Measurements from ENCODE around the gene UACA.

The UACA gene

DNA sequence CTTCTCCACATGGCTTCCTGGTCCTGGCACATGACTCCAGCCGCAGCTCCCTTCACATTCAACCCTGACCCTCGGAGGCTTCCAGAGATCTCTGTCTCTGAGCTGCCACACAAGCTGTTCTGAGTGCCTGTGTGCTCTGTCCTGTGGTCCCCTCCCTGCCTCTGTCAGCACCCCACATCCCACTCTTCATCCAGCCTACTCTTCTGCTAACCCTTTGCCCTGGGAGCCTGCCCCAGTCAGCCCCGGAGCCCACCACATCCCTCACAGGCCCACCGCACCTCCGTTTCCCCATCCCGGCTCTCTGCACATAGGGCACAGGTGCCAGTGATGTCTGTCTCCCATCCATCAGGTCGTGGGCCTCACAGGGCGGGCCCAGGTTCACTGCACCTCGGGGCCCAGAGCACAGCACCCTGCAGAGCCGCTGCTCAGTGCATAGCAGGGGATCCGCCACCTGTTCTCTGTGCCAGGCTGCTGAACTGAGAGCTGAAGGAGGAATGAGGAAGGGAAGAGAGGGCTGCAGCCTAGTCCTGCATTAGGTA lies 133.6 kb downstream of the UACA start:
- DNase-seq (ENCODE audit: low spot score), result no peak
- TF ChIP-seq, protein P1, sequence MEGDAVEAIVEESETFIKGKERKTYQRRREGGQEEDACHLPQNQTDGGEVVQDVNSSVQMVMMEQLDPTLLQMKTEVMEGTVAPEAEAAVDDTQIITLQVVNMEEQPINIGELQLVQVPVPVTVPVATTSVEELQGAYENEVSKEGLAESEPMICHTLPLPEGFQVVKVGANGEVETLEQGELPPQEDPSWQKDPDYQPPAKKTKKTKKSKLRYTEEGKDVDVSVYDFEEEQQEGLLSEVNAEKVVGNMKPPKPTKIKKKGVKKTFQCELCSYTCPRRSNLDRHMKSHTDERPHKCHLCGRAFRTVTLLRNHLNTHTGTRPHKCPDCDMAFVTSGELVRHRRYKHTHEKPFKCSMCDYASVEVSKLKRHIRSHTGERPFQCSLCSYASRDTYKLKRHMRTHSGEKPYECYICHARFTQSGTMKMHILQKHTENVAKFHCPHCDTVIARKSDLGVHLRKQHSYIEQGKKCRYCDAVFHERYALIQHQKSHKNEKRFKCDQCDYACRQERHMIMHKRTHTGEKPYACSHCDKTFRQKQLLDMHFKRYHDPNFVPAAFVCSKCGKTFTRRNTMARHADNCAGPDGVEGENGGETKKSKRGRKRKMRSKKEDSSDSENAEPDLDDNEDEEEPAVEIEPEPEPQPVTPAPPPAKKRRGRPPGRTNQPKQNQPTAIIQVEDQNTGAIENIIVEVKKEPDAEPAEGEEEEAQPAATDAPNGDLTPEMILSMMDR (IDR thresholded peaks at IDR 0.05), result no peak
- H3K4me3 ChIP-seq, result no peak overlapping the region

DNA sequence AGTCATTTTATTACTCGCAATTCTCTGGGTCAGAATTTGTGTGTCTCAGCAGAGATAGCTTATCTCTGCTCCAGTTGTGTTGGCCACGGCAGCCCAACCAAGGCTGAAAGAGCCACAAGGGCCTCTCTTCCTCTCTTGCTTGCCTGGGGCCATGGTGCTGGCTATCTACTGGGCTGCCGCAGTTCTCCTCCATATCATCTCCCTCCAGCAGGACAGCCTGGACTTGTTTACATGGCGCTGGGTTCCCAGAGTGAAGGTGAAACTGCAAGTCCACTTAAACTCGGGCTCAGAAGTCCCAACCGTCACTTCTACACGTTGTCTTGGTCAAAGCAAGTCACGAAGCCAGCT lies 134.8 kb downstream of the UACA start:
- TF ChIP-seq, protein P1 (IDR thresholded peaks at IDR 0.05), result no peak
- no peak for DNase-seq (ENCODE audit: low spot score)
- Histone ChIP-seq H3K4me3 (no peak overlapping the region), H3K27ac (no peak overlapping the region)

More for the DNA sequence above, 133.6 kb downstream of the UACA start:
- H3K27ac ChIP-seq, result no peak overlapping the region

DNA sequence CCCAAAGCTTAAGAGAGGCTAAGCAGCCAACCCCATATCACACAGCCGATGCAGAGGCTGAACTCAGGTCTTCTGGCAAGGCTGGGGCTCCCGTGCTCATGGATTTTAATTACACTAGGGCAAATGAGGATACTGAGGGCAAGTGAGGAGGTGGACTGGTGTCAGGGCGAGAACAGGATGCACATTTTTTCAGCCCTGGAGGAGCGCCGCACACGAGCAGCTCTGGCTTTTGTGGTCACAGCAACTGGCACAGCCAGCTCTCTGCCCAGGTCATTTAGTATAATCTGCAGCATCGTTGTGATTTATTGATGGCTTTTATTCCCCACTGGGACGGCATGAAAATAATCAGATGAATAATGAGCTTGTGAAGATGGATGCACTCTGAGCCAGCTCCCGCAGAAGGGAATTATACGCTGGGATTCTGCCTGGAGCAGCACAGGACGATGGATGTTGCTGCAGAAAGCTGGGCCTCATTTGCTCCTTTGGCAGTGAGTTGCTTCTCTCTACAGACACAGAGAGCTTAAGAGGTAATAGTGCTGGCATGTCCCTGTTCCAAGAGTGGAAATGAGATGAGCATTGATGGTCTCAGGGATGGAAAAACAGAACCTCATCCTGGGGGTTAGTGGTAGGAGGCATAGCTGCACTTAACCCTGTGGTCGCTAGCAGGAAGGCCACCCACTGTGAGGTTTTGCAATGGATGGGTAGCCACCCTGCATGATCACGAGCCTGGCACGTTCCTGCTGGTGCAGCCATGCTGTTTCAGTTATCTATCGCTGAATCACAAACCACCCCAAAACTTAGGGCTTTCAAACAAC lies 135.4 kb downstream of the UACA start:
- DNase-seq (ENCODE audit: low spot score), result no peak
- Histone ChIP-seq H3K27ac (no peak overlapping the region), H3K4me3 (no peak overlapping the region)
- TF ChIP-seq, protein P1 (IDR thresholded peaks at IDR 0.05), result no peak

DNA sequence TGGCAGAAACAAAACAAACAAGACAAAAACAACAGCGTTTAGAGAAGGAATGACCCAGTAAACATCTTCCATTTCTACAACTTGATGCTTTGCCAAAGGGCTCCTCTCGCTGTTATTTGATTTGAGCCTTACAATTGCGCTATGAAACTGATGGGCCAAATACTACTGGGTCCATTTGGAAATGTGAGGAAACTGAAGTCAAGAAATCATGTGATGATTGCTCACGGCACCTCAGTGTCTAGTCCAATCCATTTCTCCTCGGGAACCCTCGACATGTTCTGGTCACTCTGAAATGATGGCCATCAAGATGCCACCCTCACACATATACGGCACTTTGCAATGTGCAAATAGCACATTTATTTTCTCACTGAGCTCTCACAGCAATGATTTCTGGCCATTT lies 136.0 kb downstream of the UACA start:
- no peak for DNase-seq (ENCODE audit: low spot score)
- Histone ChIP-seq H3K27ac (no peak overlapping the region), H3K4me3 (no peak overlapping the region)
- TF ChIP-seq, protein P1 (IDR thresholded peaks at IDR 0.05), result no peak

DNA sequence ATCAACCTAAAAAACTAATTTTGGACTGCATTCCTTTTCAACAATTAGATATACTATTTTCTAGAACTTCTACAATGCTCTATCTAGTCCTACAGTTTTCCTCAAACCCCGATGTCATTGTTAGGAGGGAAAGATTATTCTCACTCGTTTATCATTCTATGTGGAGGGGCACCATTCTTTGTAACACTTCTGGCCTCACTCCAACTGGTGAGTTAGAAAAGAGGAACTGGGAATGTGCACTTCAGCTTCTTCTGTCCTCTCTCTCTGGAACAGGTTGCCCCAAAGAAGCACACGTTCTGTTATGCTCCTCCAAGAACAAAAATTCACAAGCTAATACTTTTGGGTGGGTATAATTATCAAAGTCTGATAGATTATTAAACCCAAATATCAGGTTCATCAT lies 137.9 kb downstream of the UACA start:
- TF ChIP-seq, protein P1 (IDR thresholded peaks at IDR 0.05), result no peak
- Histone ChIP-seq H3K27ac (no peak overlapping the region), H3K4me3 (no peak overlapping the region)
- DNase-seq (ENCODE audit: low spot score), result no peak

DNA sequence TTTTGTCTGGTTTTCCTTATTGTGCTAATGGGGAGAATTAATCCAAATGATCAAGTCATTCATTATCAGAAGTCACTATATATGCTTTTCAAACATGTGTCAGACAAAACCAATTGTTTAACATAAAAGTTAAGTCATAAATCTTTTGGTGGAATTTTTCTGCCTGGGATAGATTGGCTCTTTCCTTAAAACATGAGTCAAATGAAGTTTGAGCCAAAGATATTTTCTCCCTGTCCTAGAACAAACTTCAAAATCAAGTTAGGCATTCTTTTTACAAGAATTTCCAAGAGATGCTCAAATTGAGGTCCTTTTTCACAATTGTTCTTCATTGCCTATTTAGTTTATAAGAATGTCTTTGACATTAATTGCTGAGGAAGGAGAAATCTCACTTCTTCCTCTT lies 138.3 kb downstream of the UACA start:
- H3K4me3 ChIP-seq, result no peak overlapping the region
- H3K27ac ChIP-seq, result no peak overlapping the region
- DNase-seq (ENCODE audit: low spot score), result no peak

More for the DNA sequence above, 138.3 kb downstream of the UACA start:
- TF ChIP-seq, protein P1 (IDR thresholded peaks at IDR 0.05), result no peak

Data from coronary artery (tissue), 2 donors.